HPDE6-E6E7 (cell line): ENCODE data around the gene HHAT.
"Not testable (repeated sequence)": the region's sequence is repeated elsewhere in the genome, so short reads cannot be mapped to it uniquely, and the experiment has no call there.

Source experiments
- DNase-seq: peaks from one replicate; pipeline ENCODE4 v3.0.0; 2011; ENCODE audit warnings: missing footprints; ENCODE audit errors: extremely low spot score

Gene HHAT

DNA sequence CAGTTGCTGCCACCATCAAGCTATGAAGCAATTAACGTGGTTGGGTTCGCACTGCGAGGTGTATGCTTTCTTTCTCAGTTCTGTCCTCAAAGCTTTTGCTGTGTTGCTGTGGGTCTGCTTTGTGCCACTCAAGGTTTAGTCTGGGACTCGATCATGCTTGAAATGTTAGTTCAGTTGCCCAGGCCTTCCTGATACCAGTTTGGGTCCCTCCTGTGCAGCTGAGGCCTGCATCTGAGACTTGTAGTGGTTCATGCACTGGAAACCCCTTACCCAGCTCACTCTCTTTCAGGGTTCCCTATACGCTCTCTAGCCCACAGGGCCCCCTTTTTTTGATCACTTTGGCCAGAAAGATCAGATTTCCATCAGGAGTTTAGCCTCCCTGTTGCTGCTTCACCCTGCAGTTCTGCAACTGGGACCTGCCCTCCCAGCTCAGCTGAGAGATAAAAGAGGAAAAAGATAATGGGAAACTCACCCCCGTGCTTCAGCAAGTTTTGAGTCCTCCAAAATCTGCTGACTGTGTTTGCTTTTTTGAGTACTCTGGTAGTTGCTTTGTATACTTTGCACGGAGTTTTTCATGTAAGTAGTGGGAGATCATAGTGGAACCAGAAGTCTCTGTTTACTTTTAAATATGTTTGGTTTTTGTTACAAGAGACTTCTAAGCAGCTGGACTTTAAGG, 317.0 kb downstream of the HHAT start:
- no peak for DNase-seq

DNA sequence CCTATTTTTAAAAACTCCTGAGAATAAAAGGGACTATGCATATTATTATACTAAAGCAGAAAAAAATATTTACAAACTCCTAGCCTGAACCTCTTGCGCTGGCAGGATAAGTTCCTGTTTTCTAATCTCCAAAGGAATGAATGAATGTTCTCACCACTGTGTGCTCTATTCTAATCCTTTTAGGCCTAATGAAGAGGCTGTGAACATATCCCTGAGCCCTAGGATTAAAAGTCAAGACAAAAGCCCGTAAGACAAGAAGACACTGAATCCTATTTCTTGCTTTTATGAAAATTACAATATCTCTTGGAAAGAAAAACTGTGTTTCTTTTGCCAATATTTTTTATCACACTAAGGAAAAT, 317.5 kb downstream of the HHAT start:
- no peak for DNase-seq

DNA sequence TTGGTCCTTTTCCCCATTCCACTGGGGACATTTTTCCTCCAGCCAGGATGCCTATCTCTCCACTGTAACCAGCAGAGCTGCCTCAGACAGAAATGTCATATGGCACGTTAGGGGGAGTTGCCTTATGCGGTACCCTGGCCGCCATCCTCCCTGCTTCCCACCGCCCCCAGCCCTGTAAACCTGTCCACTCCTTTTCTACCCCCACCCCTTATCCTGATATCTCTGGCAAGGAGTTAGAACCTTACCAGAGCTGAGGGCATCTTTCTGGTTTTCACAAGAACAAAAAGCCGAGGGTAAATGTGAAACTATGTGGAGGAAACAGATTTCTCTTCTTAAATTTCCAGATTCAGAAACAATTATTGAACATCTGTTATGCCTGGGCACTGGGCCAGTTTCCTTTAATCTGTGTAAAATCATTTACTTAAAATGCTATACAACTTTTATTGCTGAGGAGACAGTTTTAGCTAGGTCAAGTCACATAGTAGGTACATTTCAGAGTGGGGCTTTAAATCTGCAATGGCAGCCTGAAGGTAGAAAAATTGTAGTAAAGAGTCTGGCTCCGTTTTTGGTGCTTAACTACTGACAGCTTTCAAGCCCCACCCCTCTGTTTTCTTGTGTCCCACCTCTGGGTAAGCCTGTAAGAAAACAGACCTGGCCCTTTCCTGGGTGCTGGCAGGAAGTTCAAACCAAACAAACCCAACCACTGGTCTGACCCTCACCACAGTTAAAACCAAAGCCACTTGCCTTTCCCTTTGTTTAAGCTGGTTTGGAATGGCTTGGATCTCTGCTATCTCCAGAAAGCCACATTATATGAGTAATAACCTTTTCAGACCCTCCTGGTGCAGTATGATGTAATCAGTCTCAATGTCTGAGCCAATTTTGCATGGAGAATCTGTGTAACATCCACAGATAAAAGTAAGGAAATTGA, 319.0 kb downstream of the HHAT start:
- DNase-seq = no peak

DNA sequence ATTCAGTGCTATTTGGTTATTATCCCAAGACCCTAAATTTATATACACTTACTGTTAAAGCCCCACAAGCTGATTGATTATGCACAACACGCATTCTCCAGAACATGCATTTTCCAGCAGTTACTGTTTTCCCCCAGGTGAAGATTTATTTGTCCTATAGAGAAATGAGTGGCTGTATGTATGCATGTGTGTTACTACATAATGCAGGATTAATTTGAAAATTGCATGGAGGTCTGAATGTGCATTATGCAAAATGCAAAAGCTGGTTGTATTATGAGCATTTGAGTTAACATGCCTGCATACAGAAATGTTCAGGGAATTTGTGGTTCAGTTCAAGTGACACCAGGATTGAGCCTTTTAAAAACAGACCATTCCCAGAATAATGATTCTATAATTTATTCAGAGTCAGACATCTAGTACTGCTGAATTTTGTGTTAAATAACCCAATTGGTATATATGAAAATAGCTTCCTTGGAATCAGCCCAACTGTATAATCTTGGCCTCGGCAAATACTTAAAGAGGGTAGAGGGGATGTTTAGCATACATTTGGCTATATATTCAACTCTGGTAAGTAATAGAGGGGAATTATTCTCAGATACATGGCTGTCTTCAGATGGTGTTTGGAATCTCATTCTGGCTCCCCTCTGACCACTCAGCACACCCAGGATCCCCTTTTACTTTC, 320.0 kb downstream of the HHAT start:
- DNase-seq = no peak

DNA sequence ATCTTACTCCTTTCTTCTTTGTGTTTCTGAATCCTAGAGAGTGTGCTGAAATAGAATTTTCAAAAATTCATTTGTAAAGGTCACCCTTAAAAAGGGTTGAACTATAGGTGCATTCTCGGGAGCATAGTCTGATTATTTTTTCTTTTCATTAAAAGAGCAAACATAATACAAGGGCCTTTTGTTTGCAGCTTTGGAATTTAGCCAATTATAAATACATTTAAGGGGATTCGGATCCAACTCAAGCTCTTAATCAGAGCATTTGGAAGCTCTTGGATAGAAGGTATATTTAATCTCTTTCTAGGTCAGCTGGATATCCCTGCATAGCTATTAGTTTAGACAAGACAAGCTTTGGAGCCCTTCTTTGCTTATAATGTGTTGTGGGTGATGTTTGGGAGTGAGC, 321.7 kb downstream of the HHAT start:
- no peak for DNase-seq

DNA sequence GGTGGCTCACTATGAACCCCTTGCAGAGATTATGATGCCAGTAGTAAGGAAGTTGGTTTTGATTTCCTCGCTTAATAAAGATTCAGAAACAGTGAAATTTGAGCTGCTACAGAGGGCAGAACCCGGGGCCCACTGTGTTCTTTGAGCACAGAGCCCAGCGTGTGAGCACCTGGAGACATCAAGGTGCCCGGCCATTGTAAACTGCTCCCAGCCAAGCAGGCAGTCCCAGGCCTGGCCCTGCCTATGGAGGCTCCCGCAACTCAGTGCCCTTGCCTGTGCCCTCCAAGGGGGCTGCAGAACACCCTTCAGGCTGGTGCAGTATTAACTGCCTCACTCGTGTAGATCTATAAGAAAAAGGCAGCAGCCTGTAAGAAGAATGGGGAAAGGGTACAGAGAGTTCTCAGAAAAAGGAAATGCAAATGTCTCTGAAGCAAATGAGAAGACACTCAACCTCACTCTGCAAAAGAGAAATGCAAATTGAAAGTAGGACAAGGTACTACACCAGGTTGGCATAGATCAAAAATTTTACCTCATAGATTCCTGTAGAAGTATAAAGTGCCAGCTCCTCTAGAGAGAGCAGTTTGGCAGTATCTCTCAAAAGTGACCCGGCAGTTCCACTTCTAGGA, 323.7 kb downstream of the HHAT start:
- no peak for DNase-seq

DNA sequence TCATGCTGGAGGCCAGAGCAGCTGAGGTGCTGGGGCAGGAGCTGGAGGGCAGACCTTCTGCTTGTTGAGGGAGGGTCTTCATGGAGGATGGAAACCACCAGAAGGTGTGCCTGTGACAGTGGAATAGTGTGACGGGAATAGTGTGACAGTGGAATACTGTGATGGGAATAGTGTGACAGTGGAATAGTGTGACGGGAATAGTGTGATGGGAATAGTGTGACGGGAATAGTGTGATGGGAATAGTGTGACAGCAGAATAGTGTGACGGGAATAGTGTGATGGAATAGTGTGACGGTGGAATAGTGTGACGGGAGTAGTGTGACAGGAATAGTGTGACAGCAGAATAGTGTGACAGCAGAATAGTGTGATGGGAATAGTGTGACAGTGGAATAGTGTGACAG, 325.1 kb downstream of the HHAT start:
- no peak for DNase-seq

DNA sequence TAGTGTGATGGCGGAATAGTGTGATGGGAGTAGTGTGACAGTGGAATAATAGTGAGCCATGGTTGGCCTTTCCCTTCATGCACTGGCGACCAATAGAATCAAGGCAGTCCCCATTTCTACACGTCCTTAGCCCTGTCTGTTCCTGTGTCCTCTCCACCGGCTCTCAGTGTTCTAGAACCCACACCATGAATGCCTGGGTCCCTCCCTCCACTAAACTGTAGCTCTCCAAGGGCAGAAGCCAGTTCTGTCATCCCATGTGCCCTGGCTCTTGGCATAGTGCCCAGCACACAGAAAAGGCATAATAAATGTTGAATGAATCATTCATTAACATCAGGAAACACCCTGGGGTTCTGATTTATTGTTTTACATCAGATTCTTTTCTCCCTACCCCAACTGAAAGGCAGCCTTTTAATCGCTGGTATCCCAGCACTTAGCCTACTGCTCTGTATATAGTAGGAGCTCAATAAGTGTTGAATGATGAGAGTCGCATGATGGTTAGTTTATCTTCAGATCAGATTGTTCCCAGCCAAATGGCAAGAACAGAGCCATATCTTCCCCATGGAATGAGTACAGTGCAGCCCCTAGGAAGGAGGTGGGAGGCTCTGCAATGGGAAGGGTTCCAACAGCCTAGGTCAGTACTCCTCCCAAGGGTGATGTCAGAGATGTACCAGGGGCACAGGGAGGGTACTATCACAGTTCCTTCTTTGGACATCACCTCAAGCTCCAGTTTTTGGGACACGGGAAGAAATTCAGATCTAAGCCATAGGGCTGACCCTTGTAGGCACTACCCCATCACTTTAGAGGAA, 325.7 kb downstream of the HHAT start:
- no peak for DNase-seq

DNA sequence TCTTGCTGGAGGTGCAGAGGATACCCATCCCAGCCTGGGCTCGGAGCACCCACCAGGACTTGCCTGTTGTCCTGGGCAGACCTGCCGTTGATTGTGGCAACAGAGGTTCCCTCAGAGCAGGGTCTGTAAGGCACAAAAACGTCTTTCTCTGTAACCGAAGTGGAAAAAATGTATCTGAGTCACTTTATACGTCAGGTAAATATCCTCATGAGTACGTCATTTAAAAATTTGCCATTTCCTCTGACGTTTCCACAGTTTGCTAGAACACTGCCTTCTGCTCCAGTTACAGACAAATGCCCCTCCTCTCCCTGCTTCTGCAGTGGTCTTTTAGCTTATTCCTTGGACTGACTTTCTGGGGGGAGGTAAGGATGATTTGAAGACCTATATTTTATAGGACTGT, 326.8 kb downstream of the HHAT start:
- DNase-seq = no peak

DNA sequence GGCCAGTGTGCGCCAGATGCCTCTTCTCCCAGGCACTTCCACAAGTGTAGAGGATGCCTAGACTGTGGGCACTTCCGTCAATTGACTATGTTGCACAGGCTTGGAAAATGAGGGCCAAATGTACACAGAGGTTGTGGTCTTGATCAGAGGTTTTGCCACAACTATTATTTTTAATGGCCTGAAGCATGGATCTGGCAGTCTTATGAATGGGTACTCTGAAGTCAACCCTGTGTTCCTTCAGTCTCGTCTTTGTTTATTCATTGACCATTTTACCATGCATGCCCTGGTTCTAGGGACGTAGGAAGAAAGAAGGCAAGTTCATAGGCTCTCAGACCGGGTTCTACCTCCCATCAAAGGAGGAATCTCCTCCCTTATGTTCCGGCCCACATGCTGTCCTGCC, 329.1 kb downstream of the HHAT start:
- DNase-seq = no peak

DNA sequence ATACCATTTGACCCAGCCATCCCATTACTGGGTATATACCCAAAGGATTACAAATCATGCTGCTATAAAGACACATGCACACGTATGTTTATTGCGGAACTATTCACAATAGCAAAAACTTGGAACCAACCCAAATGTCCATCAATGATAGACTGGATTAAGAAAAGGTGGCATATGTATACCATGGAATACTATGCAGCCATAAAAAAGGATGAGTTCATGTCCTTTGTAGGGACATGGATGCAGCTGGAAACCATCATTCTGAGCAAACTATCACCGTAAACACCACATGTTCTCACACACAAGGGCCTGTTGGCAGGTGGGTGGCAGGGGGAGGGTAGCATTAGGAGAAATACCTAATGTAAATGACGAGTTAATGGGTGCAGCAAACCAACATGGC, 332.8 kb downstream of the HHAT start:
- DNase-seq = not testable (repeated sequence)

DNA sequence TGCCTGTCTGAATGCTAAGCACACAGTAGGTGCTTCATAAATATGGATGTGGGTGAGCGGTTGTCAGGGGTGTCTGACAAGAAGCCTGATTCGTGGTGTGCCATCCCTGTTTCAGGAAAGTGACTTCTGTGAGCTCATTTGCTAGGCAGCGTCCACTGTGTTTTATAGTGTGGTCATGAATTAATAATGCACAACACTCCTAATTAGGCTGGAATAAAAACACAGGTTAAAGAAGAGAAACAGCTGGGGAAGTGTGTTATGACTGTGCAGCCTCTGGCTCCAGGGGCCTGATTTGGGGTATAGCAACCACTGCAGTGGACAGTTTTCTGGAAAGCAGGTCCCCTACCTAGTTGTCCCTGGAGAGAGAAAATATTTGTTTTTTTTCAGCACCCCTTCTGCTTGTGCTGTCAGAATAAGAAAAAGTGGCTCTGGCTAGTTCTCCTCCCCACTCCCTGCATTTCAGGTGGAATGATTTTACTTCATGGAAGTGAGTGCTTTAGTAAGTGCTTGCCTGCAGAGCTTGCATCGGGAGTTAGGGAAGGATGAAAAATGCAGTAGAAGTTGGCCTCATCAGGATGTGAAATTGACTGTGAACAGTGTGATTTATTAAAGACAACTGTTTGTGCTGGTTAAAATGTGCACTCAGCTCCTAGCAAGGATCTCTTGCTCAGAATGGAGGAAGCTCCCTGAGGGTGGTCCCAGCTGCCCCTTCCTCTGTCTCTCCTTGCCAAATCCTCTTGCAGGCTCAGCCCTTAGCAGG, 333.8 kb downstream of the HHAT start:
- no peak for DNase-seq

DNA sequence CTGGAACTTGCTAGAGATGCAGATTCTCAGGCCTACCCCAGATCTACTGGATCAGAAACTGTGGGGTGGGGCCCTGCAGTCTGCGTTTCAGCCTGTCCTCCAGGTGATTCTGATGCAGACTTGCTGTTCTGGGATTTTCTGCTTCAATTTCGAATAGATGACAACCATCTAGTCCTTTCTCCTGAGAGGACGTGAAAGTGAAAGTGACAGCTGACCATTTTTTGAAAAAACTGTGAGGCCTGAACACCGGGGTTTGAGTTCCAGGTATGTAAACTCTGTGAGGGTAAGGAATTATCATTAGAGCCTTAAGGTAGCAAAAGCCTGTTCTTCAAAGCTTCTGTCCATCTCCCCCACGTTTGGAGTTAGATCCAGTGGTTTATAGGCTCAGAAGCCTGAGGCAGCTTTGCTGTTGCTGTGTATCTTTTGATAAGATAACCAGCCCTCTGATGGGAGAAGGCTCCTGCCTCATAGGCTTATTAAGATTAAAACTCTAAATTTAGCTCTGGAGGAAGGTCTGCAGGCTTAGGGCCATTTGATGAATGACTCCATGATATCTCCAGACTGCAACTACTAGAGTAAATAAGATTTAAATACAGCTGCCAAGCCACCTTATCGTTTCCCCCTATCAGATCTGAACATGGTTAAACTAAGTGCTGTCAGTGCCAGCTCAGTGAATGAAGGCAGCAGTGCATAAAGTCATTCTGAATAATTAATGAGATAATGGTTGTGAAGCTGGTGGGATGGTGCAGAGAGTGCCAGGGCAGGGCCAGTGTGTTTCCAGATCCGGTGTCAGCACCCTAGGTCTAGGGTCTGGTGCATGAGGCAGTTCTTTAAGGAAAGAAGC, 335.2 kb downstream of the HHAT start:
- no peak for DNase-seq

DNA sequence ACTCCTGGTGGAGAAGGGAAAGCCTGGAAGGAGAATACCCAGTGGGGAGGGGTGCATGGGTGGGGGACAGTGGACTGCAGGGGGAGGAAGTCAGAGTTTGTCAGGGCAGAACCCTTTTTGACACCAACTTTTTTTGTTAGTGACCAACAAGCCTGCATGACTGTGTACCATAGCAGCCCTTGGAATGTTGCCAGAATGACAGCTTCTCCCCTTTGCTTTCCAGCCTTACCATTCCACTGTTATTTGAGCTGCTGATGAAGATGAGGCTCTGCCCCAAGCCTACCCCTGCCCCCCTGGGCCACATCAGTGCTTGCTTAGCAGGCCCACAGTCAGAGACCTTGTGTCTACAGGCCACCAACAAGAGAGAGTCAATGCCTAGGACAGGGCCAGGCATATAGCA, 341.2 kb downstream of the HHAT start:
- DNase-seq = no peak

DNA sequence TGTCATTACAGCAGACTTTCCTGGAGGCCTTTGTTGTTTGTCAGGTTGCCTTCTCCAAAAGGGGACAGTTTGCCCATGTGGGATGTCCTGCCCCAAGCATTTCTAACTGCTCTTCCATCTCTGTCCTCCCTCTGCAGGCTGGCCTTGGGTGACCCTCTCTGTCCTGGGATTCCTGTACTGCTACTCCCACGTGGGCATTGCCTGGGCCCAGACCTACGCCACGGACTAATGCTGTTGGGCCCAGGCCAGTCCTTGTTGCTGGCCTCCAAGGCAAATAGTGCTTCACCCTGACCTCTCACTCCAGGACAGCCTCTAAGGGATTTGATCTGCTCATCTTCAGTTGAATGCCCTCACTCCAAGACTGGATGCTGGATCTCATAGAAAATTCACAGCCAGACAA, 345.4 kb downstream of the HHAT start:
- DNase-seq = no peak

DNA sequence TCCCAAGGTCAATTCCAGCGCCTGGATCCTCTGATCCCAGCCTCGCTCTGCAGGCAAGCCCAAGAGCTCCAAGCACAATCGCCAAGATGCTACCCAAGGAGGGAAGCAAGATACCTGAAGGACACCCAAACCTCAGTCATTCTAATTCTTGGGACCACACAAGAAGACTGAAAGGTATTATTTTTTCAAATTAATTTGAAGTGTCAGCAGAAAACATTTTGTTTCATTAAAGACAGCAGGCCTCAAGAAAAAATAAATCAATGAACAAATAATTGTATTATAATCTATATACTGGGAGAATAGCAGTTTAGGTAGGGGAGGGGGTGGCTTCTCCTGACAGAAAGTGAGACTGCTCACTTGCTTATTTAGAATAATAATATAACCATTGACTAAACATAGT, 347.8 kb downstream of the HHAT start:
- no peak for DNase-seq

DNA sequence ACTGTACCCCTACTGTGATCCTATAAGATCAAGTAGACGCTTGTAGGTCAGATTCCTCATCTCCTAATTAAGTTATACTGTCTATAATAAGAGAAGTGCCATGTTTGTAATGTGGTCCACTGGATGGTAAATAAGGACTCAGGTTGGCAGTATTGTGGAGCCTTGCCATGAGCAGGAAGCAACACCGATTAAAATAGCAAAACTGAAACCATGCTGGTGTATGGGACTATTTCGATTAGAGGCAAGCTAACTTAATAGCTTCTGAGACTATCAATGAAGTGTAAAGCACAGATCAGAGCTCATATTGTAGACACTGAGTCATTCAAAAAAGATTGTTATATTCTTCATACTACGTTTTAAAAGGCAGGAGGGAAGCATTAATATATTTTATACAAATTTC, 348.8 kb downstream of the HHAT start:
- DNase-seq = no peak

DNA sequence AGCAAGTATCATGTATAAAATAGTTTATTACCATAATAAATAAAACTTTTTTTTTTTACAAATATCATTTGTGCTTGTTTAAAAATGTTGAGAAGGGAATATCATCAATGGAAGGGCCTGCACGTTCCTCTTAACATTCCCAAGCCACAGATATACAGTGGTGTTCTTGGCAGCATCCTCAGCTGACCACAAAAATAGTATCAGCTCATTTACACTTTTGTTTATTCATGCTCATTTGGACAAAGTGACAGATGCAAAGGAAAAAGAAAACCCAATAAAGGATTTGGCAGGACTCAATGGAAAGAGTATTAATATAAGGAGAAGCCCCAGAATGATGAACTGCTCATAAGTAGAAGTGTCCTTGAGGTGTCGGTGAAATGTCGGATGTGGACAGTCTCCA, 349.6 kb downstream of the HHAT start:
- DNase-seq = no peak

DNA sequence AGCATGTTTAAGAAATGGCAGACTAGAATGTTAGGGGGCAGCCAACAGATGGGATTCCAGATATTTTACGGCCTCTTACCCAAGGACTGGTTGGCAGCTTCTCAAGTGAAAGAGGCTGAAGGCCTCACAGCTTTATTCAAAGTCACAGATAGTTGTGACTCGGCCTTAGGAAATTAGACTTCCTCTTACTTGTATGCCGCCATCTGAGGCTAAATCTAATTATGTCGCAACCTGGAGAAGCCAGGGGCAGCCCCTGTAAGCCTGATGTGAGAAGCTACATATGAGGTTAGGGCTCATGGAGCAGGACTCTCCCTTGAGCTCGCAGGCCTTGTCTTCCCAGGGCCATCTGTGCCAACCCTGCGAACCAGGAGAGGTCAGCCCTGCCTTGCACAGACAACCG, 352.5 kb downstream of the HHAT start:
- no peak for DNase-seq
